ENCODE data around the gene LCP1.

LCP1 gene

GRCh38 chr13:46127358-46128023, 54.5 kb downstream of the LCP1 start:
- DNase-seq (ENCODE audit: low spot score): no peak

- DNase-seq (ENCODE audit: low spot score): no peak
Measured at GRCh38 chr13:46126552-46127357, 55.2 kb downstream of the LCP1 start.

- no peak for DNase-seq (ENCODE audit: low spot score)
Measured at GRCh38 chr13:46126056-46126455, 55.9 kb downstream of the LCP1 start.

GRCh38 chr13:46124967-46125933, 56.7 kb downstream of the LCP1 start:
- no peak for DNase-seq (ENCODE audit: low spot score)

- no peak for DNase-seq (ENCODE audit: low spot score)
Measured at GRCh38 chr13:46124531-46124966, 57.4 kb downstream of the LCP1 start.

- DNase-seq (ENCODE audit: low spot score): no peak
Measured at GRCh38 chr13:46122304-46122703, 59.7 kb downstream of the LCP1 start.

GRCh38 chr13:46121597-46122163, 60.3 kb downstream of the LCP1 start:
- no peak for DNase-seq (ENCODE audit: low spot score)

GRCh38 chr13:46121033-46121432, 60.9 kb downstream of the LCP1 start:
- DNase-seq (ENCODE audit: low spot score): no peak

- DNase-seq (ENCODE audit: low spot score): no peak
Measured at GRCh38 chr13:46119883-46120614, 61.9 kb downstream of the LCP1 start.

- DNase-seq (ENCODE audit: low spot score): no peak
Measured at GRCh38 chr13:46116653-46117502, 65.1 kb downstream of the LCP1 start.

GRCh38 chr13:46114613-46115012, 67.4 kb downstream of the LCP1 start:
- DNase-seq (ENCODE audit: low spot score): no peak

- no peak for DNase-seq (ENCODE audit: low spot score)
Measured at GRCh38 chr13:46113596-46113995, 68.4 kb downstream of the LCP1 start.

- DNase-seq (ENCODE audit: low spot score): no peak
Measured at GRCh38 chr13:46111151-46111550, 70.8 kb downstream of the LCP1 start.

- DNase-seq (ENCODE audit: low spot score): no peak
Measured at GRCh38 chr13:46109451-46109850, 72.5 kb downstream of the LCP1 start.

GRCh38 chr13:46106839-46107371, 75.1 kb downstream of the LCP1 start:
- no peak for DNase-seq (ENCODE audit: low spot score)

GRCh38 chr13:46104868-46105267, 77.1 kb downstream of the LCP1 start, which contains the start of gene CPB2:
Gene CPB2, minus strand, starts transcription at chr13:46105033. Its CDS starts 24 bp downstream, at chr13:46105009.
- no peak for DNase-seq (ENCODE audit: low spot score)

- no peak for DNase-seq (ENCODE audit: low spot score)
Measured at GRCh38 chr13:46103037-46103436, 78.9 kb downstream of the LCP1 start.

GRCh38 chr13:46102255-46102605, 79.7 kb downstream of the LCP1 start:
- DNase-seq (ENCODE audit: low spot score): no peak

- DNase-seq (ENCODE audit: low spot score): no peak
Measured at GRCh38 chr13:46101484-46102254, 80.3 kb downstream of the LCP1 start.
